ENCODE results near the gene SGMS1. TPM values are rescaled to one million over a fixed set of nuclear protein-coding genes. Genes with fewer than 3 reads are reported as not detected.

SGMS1 gene
- total RNA-seq, 2 donors from 2014 or later: 67.0 to 68.2 TPM

Small RNA genes lying within 50 kb of the gene (small RNA-seq; reads per million reads assigned to genes)
- gene RNU7-107P: 0 reads per million in 2 donors

Other genes with a start within 250 kb of the SGMS1 start
- gene ASAH2B, start 116.0 kb upstream of the SGMS1 start, total RNA-seq: 1 to 10 TPM; 3.5 to 4.2 TPM

All from prostate gland (tissue), 2 donors.